NCI-H2227 (cell line): ENCODE measurements around the gene CHGA.

ENCODE experiments used
- DNase-seq: peaks from one replicate; lab custom pipeline; 2025; ENCODE audit not compliant: unreplicated experiment; lab: John Stamatoyannopoulos, UW

The CHGA gene

DNA sequence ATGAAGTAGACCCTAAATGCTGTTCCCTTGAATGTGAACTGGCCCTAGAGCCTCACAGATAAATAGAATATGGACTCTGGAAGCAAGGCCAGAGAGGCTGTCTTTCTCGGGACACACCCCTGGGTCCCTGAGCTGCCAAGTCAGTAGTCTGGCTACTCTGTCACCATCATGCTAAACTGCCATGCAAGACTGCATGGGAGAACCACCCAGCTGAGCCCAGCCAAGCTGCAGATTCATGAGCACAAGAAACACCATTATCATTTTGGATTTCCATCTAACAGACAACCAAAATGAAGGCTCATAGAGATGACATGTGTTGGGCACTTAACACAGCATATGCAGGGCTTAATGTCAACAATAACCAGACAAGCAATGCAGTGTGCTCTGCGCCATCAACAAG is 53.3 kb downstream of the CHGA start:
- DNase-seq, result no peak

DNA sequence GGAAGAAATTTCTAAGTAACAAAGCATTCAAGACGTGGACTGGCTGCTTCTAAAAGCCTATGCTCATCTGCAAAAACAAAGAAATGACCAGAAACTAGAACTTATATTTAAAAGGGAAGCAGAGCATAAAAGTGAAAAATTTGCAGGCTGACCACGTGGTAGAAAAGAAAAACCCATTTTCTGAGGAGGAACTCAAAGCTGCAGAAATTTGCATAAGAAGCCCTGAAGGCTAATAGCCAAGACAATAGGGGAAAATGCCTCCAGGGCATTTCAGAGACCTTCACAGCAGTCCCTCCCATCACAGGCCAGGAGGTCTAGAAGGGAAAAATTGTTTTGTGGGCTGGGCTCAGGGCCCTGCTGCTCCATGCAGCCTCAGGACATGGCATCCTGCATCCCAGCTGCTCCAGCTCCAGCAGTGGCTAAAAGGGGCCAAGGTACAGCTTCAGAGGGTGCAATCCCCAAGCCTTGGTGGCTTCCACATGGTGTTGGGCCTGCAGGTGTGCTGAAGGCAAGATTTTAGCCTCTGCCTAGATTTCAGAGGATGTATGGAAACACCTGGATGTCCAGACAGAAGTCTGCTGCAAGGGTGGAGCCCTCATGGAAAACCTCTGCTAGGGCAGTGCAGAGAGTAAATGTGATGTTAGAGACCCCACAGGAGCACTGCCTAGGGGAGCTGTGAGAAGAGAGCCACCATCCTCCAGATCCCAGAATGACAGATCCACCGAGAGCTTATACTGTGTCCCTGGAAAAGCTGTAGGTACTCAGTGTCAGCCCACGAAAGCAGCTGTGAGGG is 55.5 kb downstream of the CHGA start:
- DNase-seq, result no peak

DNA sequence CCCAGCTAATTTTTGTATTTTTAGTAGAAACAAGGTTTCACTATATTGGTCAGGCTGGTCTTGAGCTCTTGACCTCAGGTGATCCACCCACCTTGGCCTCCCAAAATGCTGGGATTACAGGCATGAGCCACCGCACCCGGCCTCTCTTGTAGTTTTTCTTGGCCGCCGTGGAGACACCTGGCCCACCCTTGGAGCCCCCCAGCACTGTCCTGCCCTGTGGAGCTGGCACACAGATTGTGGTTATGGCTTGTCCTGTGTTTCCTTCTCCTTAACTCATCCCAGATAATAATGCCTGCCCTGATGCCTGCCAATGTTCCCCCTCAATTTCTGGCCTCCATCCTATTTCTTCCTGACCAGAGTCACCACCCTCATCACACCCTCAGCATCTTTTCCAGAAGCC is 57.9 kb downstream of the CHGA start:
- DNase-seq, result no peak

DNA sequence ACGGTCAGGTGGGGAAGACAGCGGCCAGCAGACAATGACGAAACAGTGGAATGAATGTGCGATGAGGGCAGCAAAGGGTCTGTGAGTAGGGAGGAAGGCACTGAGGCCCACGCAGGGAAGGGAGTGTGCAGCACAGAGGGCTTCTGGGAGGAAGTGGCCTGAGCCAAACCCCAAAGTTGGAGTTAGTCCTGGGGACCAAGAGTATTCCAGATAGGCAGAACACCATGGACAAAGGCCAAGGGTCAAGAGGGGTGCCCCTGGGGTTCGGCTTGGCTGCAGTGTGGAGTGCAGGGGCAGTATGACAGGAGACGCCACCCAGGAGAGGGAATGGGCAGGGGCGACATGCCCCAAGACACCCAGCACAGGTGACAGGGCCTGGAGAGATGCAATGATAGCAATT is 58.8 kb downstream of the CHGA start:
- DNase-seq, result no peak

DNA sequence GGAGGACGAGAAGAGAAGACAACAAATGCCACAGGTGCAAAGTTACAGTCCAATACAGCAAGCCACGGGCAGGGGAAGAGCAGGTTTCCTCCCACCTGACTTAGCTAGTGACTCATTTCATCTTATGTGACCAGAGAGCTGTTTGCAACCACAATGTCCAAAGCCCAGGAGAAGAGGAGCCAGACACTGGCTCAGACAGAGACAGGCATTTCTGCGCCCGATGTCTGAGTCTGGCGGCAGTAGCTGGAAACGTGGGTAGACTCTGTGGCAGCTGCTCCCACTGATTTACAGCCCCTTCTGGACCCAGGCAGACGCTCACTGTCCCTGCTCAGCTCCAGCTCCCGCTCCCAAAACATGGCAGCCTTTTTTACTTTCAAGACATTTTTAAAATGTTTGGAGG is 60.0 kb downstream of the CHGA start:
- DNase-seq, result no peak

DNA sequence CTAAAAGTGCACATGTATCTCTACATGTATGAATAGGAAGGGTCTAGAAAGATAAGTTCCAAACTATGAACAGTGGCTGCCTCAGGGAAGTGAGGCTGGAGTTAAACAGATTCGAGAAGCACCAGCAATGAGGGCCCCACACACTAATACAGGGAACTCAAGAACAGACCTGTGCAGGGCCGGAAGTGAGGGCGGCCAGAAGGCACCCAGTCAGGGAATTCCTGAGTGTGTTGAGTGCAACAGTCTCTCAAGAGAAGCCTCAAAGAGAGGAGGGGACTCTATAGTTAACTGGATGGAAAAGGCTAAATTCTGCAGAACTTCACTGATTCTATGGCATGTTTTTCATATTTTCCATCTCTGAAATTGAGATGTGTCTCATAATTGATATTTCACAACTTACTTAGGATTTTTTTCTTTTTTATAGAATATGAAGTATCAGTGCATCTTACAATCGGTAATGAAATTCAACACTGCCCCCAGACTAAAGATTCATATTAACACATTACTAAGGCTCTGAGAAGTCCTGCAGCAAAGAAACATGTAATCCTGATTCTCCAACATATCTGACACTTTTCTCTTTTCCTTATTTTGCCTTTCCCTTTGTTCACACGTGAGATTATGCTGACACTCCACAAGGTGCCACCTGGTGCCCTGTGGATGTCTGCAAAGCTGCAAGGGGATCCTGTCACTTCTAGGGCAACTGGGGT is 61.3 kb downstream of the CHGA start:
- DNase-seq, result no peak
